Trophoblast cell (in vitro differentiated cells and primary cell): ENCODE data around the gene SMLR1.

ENCODE experiments used
- DNase-seq, 2 donors: peaks; one replicate each; pipeline ENCODE4 v3.0.0-alpha.2; 2016
- H2AFZ ChIP-seq: 2 replicates; pipeline ENCODE4 v1.6.1; 2013; ENCODE audit warnings: low read length, moderate library complexity, mild to moderate bottlenecking; ENCODE audit not compliant: insufficient read depth, poor library complexity
- H2AK5ac ChIP-seq: 2 replicates; pipeline ENCODE4 v1.6.1; 2013; ENCODE audit warnings: mild to moderate bottlenecking, low read length
- H2BK120ac ChIP-seq: 2 replicates; pipeline ENCODE4 v1.6.1; 2013; ENCODE audit warnings: low read length, mild to moderate bottlenecking, moderate library complexity; ENCODE audit not compliant: insufficient read depth, poor library complexity
- H2BK12ac ChIP-seq: 2 replicates; pipeline ENCODE4 v1.6.1; 2013; ENCODE audit warnings: mild to moderate bottlenecking, low read length, moderate library complexity
- H2BK5ac ChIP-seq: 2 replicates; pipeline ENCODE4 v1.6.1; 2013; ENCODE audit warnings: low read length, low read depth, moderate library complexity, mild to moderate bottlenecking; ENCODE audit not compliant: poor library complexity
- H3K14ac ChIP-seq: 2 replicates; pipeline ENCODE4 v1.6.1; 2013; ENCODE audit warnings: mild to moderate bottlenecking, low read length
- H3K18ac ChIP-seq: 2 replicates; pipeline ENCODE4 v1.6.1; 2013; ENCODE audit warnings: mild to moderate bottlenecking, low read length
- H3K23ac ChIP-seq: 2 replicates; pipeline ENCODE4 v1.6.1; 2013; ENCODE audit warnings: low read length
- H3K27ac ChIP-seq: 2 replicates; pipeline ENCODE4 v1.5.1; 2013; ENCODE audit warnings: low read depth, mild to moderate bottlenecking, inconsistent platforms, low read length, moderate library complexity
- H3K27me3 ChIP-seq: 2 replicates; pipeline ENCODE4 v1.6.1; 2013; ENCODE audit warnings: inconsistent platforms, mild to moderate bottlenecking, low read length, moderate library complexity; ENCODE audit not compliant: insufficient read depth
- H3K36me3 ChIP-seq, 2 experiments: 1 replicate in 1 of 2; 2 replicates in 1 of 2; pipeline ENCODE4 v1.6.1; 2013; ENCODE audit warnings: low read length in 2 of 2, mild to moderate bottlenecking in 2 of 2, moderate library complexity in 1 of 2; ENCODE audit not compliant: insufficient read depth in 2 of 2, control insufficient read depth in 1 of 2
- H3K4ac ChIP-seq: 2 replicates; pipeline ENCODE4 v1.6.1; 2013; ENCODE audit warnings: low read depth, mild to moderate bottlenecking, low read length, moderate library complexity
- H3K4me1 ChIP-seq, 2 experiments: 1 replicate in 1 of 2; 2 replicates in 1 of 2; pipeline ENCODE4 v1.6.1; 2013; ENCODE audit warnings: low read length in 2 of 2, mild to moderate bottlenecking in 2 of 2, moderate library complexity in 1 of 2; ENCODE audit not compliant: insufficient read depth in 2 of 2, control insufficient read depth in 1 of 2
- H3K4me2 ChIP-seq: 2 replicates; pipeline ENCODE4 v1.6.1; 2013; ENCODE audit warnings: inconsistent platforms, mild to moderate bottlenecking, low read length, moderate library complexity
- H3K4me3 ChIP-seq: 2 replicates; pipeline ENCODE4 v1.5.1; 2013; ENCODE audit warnings: mild to moderate bottlenecking, low read depth, low read length, inconsistent platforms
- H3K79me1 ChIP-seq: one replicate; pipeline ENCODE4 v1.6.1; 2013; ENCODE audit warnings: low read length
- H3K79me2 ChIP-seq: 2 replicates; pipeline ENCODE4 v1.6.1; 2013; ENCODE audit warnings: low read length, mild to moderate bottlenecking; ENCODE audit not compliant: control insufficient read depth, insufficient read depth, poor library complexity
- H3K9ac ChIP-seq: 2 replicates; pipeline ENCODE4 v1.6.1; 2013; ENCODE audit warnings: mild to moderate bottlenecking, low read length
- H3K9me3 ChIP-seq: 2 replicates; pipeline ENCODE4 v1.6.1; 2013; ENCODE audit warnings: low read depth, mild to moderate bottlenecking, control low read depth, inconsistent platforms, low read length; ENCODE audit not compliant: insufficient read depth
- H4K12ac ChIP-seq: 2 replicates; pipeline ENCODE4 v1.6.1; 2013; ENCODE audit warnings: low read depth, mild to moderate bottlenecking, low read length, moderate library complexity
- H4K8ac ChIP-seq: 2 replicates; pipeline ENCODE4 v1.6.1; 2013; ENCODE audit warnings: low read depth, mild to moderate bottlenecking, low read length, moderate library complexity
- H4K91ac ChIP-seq: one replicate; pipeline ENCODE4 v1.6.1; 2013; ENCODE audit warnings: low read depth, mild to moderate bottlenecking, low read length, moderate library complexity
- WGBS: extraction: QIAGEN DNeasy Blood & Tissue Kit; methylation state at CpG from one replicate; pipeline ENCODE4 v1.1.7; 2013; ENCODE audit warnings: missing lambda C conversion rate; ENCODE audit not compliant: insufficient read length, insufficient coverage; ENCODE audit errors: extremely low coverage; 5-methylcytosine and 5-hydroxymethylcytosine counted together

SMLR1 gene

GRCh38 chr6:130849594-130849993 lies 22.4 kb downstream of the SMLR1 start:
- Histone ChIP-seq H4K91ac (no peak overlapping the region), H3K4me2 (no peak overlapping the region), H2AK5ac (no peak overlapping the region), H3K4me1 (no peaks in the 10 kb centered on the region), H4K8ac (no peak overlapping the region), H3K23ac (no peak overlapping the region), H3K9me3 (peaks cover 1% of the 10 kb centered on the region), H3K4ac (no peak overlapping the region), H3K27ac (no peak overlapping the region), H2BK12ac (no peak overlapping the region), H3K14ac (no peak overlapping the region), H4K12ac (no peak overlapping the region), H3K4me3 (no peak overlapping the region), H3K79me1 (no peaks in the 10 kb centered on the region), H3K18ac (no peak overlapping the region), H3K79me2 (no peaks in the 10 kb centered on the region), H2BK5ac (no peak overlapping the region), H2BK120ac (no peak overlapping the region), H3K36me3 (no peaks in the 10 kb centered on the region), H3K9ac (no peak overlapping the region), H3K27me3 (no peaks in the 10 kb centered on the region), H2AFZ (no peak overlapping the region)
- no peak for DNase-seq
- WGBS = no CpG with 5 or more reads among the region's 1 CpG

- no peaks in the 10 kb centered on the region for H3K4me1 ChIP-seq
- H3K79me1 ChIP-seq = no peaks in the 10 kb centered on the region
- no peak overlapping the region for H2AFZ ChIP-seq
- no peak overlapping the region for H2BK5ac ChIP-seq
- H3K4me2 ChIP-seq = no peak overlapping the region
- no peak overlapping the region for H3K27ac ChIP-seq
- WGBS = no CpG with 5 or more reads among the region's 1 CpG
- H3K18ac ChIP-seq = no peak overlapping the region
- H4K91ac ChIP-seq = no peak overlapping the region
- no peak overlapping the region for H4K8ac ChIP-seq
- no peaks in the 10 kb centered on the region for H3K79me2 ChIP-seq
- H3K14ac ChIP-seq = no peak overlapping the region
- H3K9me3 ChIP-seq = peaks cover 1% of the 10 kb centered on the region
- H3K23ac ChIP-seq = no peak overlapping the region
- H3K4ac ChIP-seq = no peak overlapping the region
- H3K4me3 ChIP-seq = no peak overlapping the region
- no peaks in the 10 kb centered on the region for H3K36me3 ChIP-seq
- no peak overlapping the region for H2BK120ac ChIP-seq
- H2AK5ac ChIP-seq = no peak overlapping the region
- H4K12ac ChIP-seq = no peak overlapping the region
- H3K9ac ChIP-seq = no peak overlapping the region
- DNase-seq = no peak
- H3K27me3 ChIP-seq = no peaks in the 10 kb centered on the region
- no peak overlapping the region for H2BK12ac ChIP-seq
These were observed 23.8 kb downstream of the SMLR1 start for GRCh38 chr6:130851026-130851425.

- Histone ChIP-seq H4K12ac (no peak overlapping the region), H2BK12ac (no peak overlapping the region), H3K4me2 (no peak overlapping the region), H2BK120ac (no peak overlapping the region), H3K9me3 (peaks cover 1% of the 10 kb centered on the region), H2BK5ac (no peak overlapping the region), H2AFZ (no peak overlapping the region), H4K8ac (no peak overlapping the region), H3K36me3 (no peaks in the 10 kb centered on the region), H3K23ac (no peak overlapping the region), H3K27ac (no peak overlapping the region), H3K4me3 (no peak overlapping the region), H3K79me2 (no peaks in the 10 kb centered on the region), H3K27me3 (no peaks in the 10 kb centered on the region), H3K4ac (no peak overlapping the region), H3K18ac (no peak overlapping the region), H2AK5ac (no peak overlapping the region), H4K91ac (no peak overlapping the region), H3K4me1 (peaks cover 0 to under 1% of the 10 kb centered on the region in 2 experiments), H3K9ac (no peak overlapping the region), H3K14ac (no peak overlapping the region), H3K79me1 (peaks cover under 1% of the 10 kb centered on the region)
- DNase-seq = no peak
- no CpG with 5 or more reads among the region's 7 CpGs for WGBS
These were observed 25.8 kb downstream of the SMLR1 start for GRCh38 chr6:130852844-130853554.

- Histone ChIP-seq H2BK5ac (no peak overlapping the region), H2AK5ac (no peak overlapping the region), H3K23ac (no peak overlapping the region), H3K9me3 (peaks cover 1% of the 10 kb centered on the region), H4K8ac (no peak overlapping the region), H4K91ac (no peak overlapping the region), H3K9ac (no peak overlapping the region), H3K4me3 (no peak overlapping the region), H2AFZ (no peak overlapping the region), H3K27ac (no peak overlapping the region), H4K12ac (no peak overlapping the region), H3K18ac (no peak overlapping the region), H3K27me3 (no peaks in the 10 kb centered on the region), H3K4me1 (peaks cover 0 to 2% of the 10 kb centered on the region in 2 experiments), H3K4ac (no peak overlapping the region), H3K4me2 (no peak overlapping the region), H2BK12ac (no peak overlapping the region), H3K79me2 (no peaks in the 10 kb centered on the region), H3K79me1 (peaks cover 2% of the 10 kb centered on the region), H2BK120ac (no peak overlapping the region), H3K14ac (no peak overlapping the region), H3K36me3 (no peaks in the 10 kb centered on the region)
- WGBS = no CpG with 5 or more reads among the region's 5 CpGs
- DNase-seq = no peak
These were observed 26.5 kb downstream of the SMLR1 start for GRCh38 chr6:130853555-130854183.
